Anterior cingulate cortex (tissue), 58 donors: ENCODE data around the gene DOCK9.
"Not testable (repeated sequence)": the region's sequence is repeated elsewhere in the genome, so short reads cannot be mapped to it uniquely, and the experiment has no call there.

ENCODE experiments used
- DNase-seq, 58 donors: peaks; one replicate each; lab custom pipeline; 2025; lab: John Stamatoyannopoulos, UW

The DOCK9 gene

DNA sequence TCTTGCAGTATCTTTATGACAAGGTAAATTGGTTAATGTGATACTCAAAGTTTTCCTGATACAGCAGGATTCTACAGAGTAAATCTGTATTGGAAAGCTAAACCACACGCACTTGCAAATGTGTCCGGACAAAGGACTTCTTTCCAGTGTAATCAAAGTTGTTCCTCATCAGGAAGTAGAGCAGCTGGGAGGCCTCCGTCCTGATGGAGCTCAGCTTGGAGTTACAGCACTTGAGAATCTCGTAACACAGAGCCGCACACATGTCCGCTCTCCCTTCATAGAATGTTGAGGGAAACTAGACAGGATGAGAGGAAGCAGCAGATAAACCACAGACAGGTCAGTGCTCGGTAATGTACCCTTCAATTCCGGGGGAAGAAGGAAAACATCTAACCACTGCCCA is 146.6 kb downstream of the DOCK9 start:
- DNase-seq, result no peak

DNA sequence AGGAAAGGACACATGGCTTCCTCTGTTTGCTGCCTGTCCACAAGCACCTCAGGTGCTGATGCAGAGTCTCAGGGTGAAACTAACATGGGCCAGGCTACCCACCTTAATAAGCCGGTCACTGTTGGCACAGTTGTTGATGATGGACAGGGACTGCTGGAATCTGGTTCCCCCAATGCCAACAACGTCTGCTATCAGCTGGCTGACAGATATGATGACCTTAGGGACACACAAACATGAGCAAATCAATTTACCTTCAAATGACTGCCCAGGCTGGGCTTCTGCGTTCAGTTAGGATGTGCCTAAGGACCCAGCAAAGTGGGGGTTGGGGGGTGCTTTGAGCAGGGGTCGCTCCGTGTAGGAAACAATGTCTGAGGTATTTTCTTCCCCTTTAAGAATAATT is 148.3 kb downstream of the DOCK9 start:
- DNase-seq, result no peak

DNA sequence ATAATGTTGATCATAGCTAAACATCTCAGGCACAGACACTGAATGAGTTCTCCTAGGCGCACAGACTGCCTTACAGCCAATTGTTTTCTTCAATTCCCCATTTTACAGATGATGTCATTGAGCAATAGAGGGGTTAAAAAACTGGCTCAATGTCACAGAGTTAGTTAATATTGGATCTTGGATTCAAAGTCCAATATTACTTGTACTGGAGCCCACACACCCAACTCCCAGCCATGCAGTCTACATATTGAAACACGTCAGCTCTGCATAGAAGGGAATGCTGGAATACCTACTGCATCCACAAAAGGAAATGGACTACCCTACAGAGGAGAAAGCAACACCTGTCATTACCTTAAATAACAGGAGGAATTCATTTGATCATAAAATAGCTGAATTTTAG is 149.2 kb downstream of the DOCK9 start:
- no peak for DNase-seq

DNA sequence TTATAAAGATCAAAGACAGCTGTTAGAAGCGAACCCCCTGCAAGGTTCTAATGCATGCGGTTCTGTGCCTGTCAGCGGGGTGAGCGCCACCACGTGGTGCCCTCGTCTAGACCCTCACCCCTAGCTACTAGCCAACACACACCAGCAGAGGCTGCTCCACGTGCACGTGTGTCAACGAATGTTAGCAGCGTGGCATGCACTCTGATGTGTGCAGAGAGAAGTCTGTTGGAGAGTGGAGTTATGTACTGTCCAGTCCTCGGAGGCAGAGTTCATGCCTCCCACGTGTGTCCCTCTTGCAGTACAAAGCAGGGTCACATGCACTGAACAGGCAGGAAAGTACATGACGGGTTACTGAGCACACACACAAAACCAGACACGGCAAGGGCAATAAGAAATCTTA is 150.4 kb downstream of the DOCK9 start:
- no peak for DNase-seq

DNA sequence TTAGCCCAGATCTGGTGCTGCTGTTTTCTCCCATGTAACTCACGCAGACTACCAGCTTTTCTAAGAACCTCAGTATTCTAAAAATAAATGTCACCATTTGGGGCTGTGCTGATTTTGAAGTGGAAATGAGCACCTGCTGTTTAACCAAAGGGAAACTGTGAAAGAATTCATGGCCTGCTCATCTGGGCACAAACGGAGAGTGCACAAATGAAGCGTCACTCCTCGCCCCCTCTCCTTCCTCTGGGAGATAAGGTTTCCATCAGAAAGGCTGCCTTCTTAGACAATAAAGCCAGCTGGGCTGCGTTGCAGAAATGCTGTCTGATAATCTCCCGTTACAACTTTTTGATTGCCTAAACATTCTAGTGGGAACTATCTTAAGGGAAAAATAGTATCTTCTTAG is 151.7 kb downstream of the DOCK9 start:
- DNase-seq, result peak in 8 of 58 donors; percentile 12 to 62 (median 24)

DNA sequence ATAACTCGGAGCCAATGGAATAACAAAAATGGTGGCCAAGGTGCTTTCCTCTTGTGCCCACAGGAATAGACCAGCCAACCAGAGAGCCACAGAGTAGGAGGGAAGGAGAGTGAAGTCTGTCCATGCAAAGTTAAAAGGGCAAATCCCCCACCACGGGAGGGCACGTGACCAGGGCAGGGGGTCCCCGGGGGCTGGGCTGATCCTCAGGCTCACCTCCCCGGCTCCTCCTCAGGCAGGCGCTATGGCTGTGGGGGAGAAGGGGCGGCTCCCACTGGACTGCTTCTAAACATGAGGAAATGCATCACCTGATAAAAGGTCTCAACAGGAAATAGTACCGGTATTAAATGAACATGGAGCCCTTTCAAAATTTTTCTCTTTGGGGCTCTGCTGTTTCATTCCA is 152.2 kb downstream of the DOCK9 start:
- no peak for DNase-seq

DNA sequence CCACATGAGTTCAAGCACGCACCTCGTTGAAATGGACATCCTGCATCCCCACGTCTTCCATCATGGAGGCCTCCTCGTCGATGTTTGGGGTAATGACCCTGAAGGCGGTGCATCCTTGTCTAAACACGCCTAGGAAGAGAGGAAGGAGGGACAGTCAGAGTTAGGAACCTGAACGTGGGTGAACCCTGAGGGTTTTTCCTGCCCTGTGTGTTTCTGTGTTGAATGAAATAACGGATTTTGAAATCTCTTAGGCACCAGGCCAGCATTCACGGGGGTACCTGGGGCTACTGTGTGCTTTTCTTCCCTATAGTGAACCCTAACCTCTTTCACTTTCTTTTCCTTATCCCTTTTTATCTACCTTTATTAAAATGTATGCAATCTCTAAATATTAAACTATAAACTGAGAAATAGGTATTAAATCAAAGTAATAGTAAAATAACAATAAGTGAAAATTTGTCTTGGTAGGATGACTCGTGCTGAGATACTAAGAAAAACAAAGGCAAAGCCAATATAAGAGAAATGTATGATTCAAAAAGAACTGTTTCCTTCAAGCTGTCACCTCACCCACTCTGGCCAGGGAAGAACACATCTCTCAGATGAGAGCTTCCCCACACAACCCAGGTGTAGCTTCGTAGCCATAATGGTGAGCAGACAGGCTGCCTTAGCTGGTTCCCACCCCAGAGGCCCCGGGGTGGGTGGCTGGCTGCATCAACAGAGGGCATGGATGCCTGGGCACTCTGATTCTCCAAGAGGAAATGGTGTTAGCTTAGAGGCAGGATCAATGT is 153.3 kb downstream of the DOCK9 start:
- DNase-seq, result no peak

DNA sequence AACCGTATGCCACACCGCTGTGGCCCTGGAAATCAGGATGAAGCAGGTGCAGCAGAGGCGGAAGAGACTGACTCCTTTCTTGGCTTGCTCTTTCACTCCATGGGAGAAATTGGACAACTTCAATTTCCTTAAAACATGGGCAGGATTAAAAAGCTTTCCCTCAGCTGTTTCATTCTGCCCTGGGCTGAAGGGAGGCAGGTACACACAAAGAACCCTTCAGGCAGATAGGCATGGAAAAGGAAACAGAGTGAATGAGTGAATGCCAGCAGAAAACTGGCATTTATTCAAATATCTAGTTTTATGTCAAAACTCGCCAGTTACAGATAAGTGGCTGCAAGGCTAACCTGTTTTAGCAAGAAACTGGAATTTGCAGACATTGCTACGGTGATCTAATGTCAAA is 154.4 kb downstream of the DOCK9 start:
- DNase-seq, result no peak

DNA sequence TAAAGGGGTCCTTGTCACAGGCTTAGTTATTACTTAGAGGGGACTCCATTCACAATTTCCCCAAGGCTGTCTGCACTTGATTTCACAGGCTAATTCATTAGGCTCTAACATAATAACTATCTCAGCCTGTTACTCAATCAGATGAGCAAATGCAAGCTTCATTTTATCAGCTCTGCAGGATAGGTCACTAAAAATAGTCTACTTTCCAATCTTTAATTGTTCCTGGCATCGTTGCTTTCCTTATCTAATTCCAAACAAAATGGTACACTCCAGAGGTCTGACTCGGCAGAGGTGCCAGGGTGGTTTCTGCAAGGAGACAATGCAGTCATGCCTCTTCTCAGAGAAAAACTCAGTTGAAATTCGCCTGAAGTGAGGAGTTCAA is 155.6 kb downstream of the DOCK9 start:
- no peak for DNase-seq

DNA sequence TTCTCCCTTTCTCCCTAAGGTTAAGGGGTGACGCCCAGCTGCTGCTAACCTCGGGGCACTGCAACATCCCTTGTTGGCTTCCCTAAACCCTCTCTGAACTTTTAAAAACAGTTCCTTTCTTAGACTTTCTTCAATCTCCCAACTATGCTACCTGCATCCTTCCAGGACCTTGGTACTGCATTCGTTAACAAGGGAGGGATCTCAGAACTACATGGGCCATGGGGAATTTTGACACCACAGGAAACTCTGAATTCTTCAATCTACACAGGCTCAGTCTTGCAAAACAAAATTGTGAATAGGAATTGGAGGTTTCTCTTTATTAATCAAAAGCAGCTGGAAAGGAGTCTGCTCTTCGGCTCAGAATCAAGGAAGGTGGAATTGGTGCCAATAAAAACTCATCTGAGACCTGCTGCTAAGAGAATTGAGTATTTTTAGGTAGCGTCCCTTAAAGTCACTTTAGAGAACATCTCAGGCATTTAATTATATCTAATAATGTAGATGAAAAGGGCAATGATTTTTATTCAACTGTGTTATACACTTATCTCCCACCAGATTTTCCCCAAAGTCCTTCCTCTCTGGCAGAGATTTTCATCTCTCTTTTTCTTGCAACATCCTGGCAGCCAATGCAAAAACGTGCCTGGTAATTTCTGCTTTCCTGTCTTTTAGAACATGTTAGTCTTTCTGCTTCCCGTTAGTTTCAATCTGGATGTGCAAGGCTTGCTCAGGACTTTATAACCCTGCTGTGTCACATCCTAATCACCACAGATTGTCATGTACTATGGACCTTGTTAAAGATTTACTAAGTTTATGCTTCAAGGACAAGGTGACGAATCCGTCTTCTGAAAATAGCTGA is 156.3 kb downstream of the DOCK9 start:
- no peak for DNase-seq

DNA sequence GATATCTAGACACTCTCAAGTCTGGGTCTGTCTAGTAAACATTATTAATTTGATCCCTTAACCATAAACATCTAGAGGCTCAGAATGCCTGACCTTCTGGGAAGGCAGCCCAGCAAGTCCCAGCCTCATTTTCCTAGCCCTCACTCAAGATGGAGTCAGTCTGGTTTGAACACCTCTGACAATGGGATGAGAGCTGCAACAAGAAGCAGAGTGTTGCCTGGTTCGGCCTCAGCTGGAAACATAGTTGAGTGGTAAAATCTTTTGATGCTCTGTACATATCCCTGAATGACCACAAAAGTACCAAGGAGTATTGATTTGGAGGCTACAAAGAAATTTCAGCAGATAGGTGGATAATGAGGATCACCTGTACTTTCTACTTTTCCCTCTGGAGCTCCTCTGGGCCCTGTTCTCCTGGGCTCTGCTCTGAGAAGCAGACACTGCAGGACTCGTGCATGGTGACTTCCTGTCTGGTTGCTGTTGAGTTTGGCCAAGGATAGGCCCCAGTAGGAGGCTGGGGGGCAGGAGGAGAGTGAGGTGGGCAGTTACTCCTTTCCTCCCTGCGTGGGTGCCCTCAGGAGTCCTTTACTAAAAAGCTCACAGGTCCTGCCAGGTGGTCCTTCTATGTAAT is 157.0 kb downstream of the DOCK9 start:
- DNase-seq, result no peak

DNA sequence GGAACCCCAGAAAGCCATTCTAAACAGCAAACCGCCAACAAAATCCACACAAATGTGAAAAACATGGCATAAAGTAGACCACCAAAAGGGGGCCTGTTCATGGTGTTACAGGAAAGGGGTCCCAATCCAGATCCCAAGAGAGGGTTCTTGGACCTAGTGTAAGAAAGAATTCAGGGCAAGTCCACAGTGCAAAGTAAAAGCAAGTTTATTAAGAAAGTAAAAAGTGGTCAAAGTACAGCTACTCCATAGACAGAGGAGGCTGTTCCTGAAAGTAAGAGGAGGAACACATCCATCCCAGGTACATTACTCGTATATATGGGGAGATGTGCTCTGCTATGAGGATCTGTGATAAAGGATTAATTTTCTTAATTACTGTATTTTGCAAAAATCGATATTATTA is 157.6 kb downstream of the DOCK9 start:
- DNase-seq, result no peak

DNA sequence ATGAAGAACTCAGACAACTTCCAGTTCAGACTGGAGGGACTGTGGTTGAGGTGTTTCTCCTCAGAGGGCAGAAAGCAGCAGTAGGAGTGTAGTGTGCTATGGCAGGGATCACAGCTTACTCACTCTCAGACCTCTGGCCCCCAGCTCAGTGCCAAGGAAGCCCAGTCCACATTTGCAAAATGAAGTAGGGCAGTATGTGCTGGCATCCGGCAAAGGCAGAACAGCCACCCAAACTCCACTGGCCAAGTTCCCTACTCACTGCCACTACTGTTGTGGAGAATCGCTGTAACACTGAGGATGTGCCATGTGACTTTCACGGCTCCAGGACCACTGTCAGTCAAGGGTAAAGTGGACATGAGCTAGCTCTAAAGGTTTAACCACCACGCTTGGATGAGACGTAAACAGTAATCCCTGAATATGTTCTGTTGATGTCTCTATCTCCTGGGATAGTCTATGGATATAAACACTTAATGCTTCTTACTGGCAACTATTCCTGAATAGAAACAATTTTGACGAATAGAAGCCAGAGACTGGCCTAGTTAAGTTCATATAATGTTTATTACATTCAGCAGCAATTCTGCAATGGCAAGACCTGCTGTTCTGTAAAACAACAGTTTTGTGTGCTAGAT is 158.4 kb downstream of the DOCK9 start:
- DNase-seq, result no peak

DNA sequence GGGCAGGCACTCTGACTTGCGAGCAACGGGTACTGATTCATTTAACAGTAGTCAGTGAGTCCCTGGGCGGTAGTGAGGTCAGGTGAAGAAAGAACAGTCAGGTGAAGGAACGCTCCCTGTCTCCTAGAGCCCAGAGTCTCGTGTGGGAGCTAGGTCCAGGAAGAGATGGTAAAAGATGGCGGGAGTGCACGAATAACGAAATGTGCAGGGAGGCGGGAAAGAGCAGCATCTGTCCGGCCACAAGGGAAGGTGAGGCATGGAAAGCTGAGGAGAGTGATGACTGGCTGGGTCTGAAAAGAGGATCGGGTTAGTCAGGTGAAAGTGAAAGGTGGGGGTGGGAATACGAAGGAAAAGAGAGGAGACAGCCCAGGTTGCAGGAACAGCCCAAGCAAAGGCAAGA is 161.5 kb downstream of the DOCK9 start:
- no peak for DNase-seq

DNA sequence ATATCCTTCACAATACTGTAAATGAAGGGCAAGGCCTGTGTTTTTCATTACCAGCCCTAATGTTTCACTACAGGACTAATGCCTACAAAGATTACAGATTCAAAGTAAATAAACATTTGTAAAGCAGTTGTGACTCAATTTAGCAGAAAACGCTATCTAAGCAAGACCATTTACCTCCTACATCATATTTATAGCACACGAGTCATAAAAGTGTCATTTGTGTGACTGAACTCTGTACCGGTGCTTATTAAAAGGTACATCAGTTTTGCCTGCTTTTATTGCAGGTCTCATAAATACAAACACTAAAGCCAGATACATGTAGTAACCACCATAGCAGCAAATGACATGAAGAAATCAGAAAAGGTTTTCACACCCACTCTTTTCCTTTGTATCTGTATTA is 163.9 kb downstream of the DOCK9 start:
- no peak for DNase-seq

DNA sequence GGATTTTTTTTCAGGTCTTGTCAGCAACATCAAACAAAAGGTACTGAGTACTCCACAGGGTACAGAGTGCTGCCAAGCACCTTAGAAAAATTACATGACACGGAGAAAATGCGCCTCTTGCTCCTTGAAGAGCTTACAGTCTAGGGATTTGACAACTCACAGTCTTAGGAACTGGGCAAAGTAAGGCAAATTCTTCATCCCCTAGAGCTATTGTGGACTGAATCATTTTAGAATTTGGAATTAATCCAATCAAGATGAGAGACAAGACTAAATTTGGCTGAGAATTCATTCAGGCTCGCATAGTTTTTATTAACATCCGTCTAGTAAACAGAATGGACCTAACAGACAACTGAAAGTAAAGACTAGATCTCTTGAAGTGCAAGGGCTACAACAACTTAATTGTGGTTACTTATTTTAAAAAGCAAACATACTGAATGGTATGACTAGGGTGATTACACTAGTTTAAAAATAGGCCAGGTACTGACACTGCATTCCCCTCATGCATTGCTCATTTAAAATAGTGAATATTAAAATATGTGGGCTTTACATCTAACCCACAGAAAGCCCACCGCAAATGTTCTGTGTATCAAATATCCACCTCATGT is 165.6 kb downstream of the DOCK9 start:
- DNase-seq, result not testable (repeated sequence)

DNA sequence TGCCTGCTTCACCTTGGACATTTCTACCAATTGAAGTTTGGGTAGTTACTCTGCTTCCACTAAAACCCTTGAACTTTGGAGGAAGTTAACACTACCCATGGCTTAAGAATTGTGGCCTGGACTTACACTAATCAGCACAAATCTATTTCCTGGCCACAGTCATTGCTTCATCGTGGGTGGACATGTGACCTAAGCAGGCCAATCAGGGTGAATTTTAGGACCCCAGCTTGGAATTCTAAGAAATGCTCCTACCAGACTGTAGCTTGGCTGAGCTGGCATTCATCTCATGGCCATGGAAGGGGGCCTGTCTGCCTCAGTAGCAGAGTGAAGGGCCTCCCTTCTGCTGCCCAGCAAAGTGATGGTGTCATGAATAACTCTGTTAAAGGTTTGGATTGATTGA is 167.1 kb downstream of the DOCK9 start:
- no peak for DNase-seq

DNA sequence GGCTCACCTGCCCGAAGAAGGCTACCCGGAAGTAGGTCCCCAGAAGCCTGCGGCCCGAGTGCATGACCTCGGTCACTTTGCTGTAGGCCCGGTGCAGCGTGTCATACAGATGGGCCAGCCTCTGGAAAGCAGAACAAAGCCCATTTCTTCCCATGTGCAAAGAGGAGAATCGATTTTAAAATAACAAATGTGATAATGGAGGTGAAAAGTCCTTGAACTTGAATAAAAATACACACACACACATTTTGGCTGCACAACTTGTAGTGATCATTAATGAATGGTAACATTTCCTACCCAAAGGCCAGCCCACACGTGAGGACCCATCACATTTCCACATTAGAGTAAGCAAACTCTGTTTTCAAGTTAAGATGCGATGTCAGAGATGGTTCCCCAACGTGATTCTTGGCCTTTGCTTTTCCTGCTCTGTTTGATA is 168.5 kb downstream of the DOCK9 start:
- DNase-seq, result no peak

DNA sequence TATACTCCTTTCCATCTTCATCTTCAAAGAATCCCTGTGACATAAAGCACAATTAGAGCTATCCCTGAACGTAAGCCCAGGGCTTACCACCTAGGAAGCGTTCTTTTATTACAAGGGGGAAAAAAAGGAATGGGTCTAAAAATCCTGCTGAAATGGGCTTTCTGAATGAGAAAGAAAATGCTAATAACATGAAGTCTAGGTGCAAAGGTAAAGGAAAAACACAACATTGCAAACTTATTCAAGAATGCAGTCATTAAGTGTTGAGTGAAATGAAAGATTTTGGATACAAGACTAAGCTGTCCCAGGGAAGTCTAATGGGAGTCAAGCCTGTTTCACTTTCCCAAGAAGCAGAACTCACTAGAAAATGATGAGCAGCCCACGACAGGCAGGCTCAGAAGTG is 170.1 kb downstream of the DOCK9 start:
- DNase-seq, result no peak

DNA sequence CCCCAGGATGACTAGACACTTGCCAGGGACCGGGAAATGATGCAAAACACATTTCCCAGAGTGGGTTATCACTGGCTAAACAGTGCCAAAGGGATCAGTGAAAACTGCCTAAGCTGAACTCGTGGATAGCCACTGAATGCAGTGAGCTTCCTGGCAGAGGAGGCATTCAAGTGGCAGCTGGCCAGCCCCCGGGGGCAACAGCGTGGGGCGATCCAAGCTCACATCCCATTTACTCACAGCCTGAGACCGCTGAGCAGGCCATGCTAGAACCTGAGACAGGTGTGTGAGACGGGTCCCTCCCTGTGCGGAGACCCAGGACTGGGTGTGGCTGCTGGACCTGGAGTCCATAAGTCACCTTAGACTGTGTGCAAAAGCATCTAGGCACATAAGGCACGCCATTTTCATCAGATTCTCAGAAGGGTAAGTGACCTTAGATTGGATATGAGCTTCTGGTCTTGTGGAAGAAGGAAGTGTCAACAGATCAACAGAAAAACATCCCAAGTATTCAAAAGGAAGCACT is 173.5 kb downstream of the DOCK9 start:
- DNase-seq, result no peak
